Lung (tissue), 12 donors: ENCODE data around the gene CCL7. TPM values are rescaled to one million over a fixed set of nuclear protein-coding genes. Genes with fewer than 3 reads are reported as not detected.

Source experiments
- ATAC-seq: fragments of 200-7000 bp; cut with Tn5 transposase; one replicate; pipeline ENCODE4 v1.9.1; 2020; ENCODE audit warnings: moderate number of reproducible peaks; ENCODE audit not compliant: insufficient read depth, low FRiP score
- DNase-seq, 3 donors: peaks; one replicate each; pipeline ENCODE4 v3.0.0-alpha.2; 2013 to 2017
- H3K27ac ChIP-seq, 2 donors: one replicate each; pipeline ENCODE4 v1.5.1; 2013; ENCODE audit warnings: mild to moderate bottlenecking in 2 of 2, moderate library complexity in 2 of 2, control low read depth in 1 of 2, inconsistent platforms in 1 of 2, low read depth in 1 of 2, low read length in 1 of 2
- H3K27me3 ChIP-seq, 3 donors: one replicate each; pipeline ENCODE4 v1.5.1; 2013; ENCODE audit warnings: low read length in 2 of 3; ENCODE audit not compliant: control insufficient read depth in 3 of 3, insufficient read depth in 3 of 3
- H3K36me3 ChIP-seq, 4 donors: one replicate each; pipeline ENCODE4 v1.5.1; 2013; ENCODE audit warnings: low read length in 4 of 4, mild to moderate bottlenecking in 1 of 4, moderate library complexity in 1 of 4; ENCODE audit not compliant: control insufficient read depth in 4 of 4, insufficient read depth in 4 of 4
- H3K4me1 ChIP-seq, 5 donors: one replicate each; pipeline ENCODE4 v1.5.1; 2013; ENCODE audit warnings: low read length in 5 of 5, mild to moderate bottlenecking in 2 of 5, moderate library complexity in 1 of 5; ENCODE audit not compliant: control insufficient read depth in 5 of 5, insufficient read depth in 5 of 5
- H3K4me3 ChIP-seq: one replicate; pipeline ENCODE4 v1.5.1; 2013; ENCODE audit warnings: mild to moderate bottlenecking, control low read depth, moderate library complexity
- H3K9ac ChIP-seq, 2 donors: one replicate each; pipeline ENCODE4 v1.5.1; 2013; ENCODE audit warnings: low read length in 2 of 2, control low read depth in 1 of 2; ENCODE audit not compliant: insufficient read depth in 1 of 2
- H3K9me3 ChIP-seq, 4 donors: one replicate each; pipeline ENCODE4 v1.5.1; 2013; ENCODE audit warnings: low read length in 3 of 4, mild to moderate bottlenecking in 1 of 4, moderate library complexity in 1 of 4; ENCODE audit not compliant: control insufficient read depth in 4 of 4, insufficient read depth in 3 of 4
- CTCF ChIP-seq: IDR thresholded peaks from 2 replicates; pipeline ENCODE4 v1.5.1; 2012; ENCODE audit warnings: mild to moderate bottlenecking; ENCODE audit errors: control extremely low read depth, extremely low read depth
- WGBS, 2 donors: extraction: QIAGEN DNeasy Blood & Tissue Kit; methylation state at CpG; one replicate each; pipeline ENCODE4 v1.1.7; 2013; 5-methylcytosine and 5-hydroxymethylcytosine counted together
- polyA plus RNA-seq, 2 donors: library from polyadenylated mRNA; stranded (reverse); fragments of 200-250 nt; gene quantifications; one replicate each; pipeline ENCODE4 v1.2.1, GENCODE V29; 2013
- total RNA-seq, 2 donors: library from RNA; depleted of rRNA in 1 of 2; stranded (reverse); fragments of >200 nt in 1 of 2; gene quantifications; one replicate each; pipeline ENCODE4 v1.2.1, GENCODE V29; 2014 to 2021
- donor health status: control.
- donor health status: control.
- donor health status: Bipolar disorder and iron deficiency.
- donor health status: healthy.
- donor health status: DM: yes; HTN: yes; CAD: no.

CCL7 gene
- total and polyA plus RNA-seq, 4 donors: 1.0 to 44.9 (median 1.0) TPM; not detected in 1

DNA sequence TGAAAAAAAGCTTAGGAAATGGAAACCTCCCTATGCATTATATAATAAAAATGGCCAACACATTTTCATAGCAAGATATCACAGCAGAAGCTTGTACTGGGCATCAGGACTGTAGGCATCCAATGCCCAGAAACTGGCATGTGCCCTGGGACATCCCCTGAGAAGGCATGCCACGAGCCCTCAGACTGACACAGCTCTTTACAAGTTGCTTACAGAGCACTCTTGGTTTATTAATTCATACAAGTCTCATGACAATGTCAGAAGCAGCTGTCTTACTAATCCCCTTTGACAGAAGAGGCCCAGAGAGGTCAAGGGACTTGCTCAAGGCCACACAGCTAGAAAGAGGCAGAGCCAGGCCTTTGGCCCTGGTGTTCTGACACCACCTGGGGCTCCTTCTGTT lies 20.5 kb upstream of the CCL7 start:
- Histone ChIP-seq H3K4me1 (peaks cover 29 to 50% (median 30%) of the 10 kb centered on the region in 5 donors), H3K9ac (no peak overlapping the region), H3K27me3 (no peaks in the 10 kb centered on the region), H3K9me3 (no peaks in the 10 kb centered on the region), H3K4me3 (no peak overlapping the region), H3K27ac (peak overlapping the region; percentile 24 to 54), H3K36me3 (no peaks in the 10 kb centered on the region)
- TF ChIP-seq CTCF: no peak
- DNase-seq (no peak), ATAC-seq (no peak)
- 47 to 80% methylated on average over 1 of the region's 1 CpG for WGBS, 2 donors

DNA sequence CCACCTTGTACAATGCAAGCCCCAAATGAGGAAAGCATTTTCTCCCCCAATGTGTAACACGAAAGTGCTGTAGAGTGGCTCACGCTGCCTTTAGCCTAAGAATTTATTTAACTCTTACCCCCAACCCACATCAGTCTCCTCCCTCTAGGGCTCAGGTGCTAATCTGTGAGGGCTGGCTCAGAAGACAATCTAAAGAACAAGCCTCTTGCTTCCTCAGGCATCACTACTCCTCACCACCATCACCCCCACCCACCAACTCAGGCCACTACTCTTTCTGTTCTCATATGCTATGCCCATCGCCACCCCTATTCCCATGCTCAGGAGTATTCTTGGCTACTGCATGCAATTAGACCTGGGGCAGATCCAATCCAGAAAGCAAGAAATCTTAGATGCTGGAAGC lies 18.8 kb upstream of the CCL7 start:
- DNase-seq (no peak), ATAC-seq (no peak)
- H3K36me3 ChIP-seq: peaks cover 0 to 1% (median 0%) of the 10 kb centered on the region in 4 donors
- 92 to 100% methylated on average over 3 of the region's 3 CpGs for WGBS, 2 donors
- H3K4me3 ChIP-seq: no peak overlapping the region
- H3K9me3 ChIP-seq: no peaks in the 10 kb centered on the region
- no peak overlapping the region for H3K9ac ChIP-seq
- TF ChIP-seq CTCF: no peak
- peaks cover 30 to 50% (median 34%) of the 10 kb centered on the region in 5 donors for H3K4me1 ChIP-seq
- H3K27ac ChIP-seq: peak overlapping the region in 1 of 2 donors; percentile 9
- H3K27me3 ChIP-seq: no peaks in the 10 kb centered on the region

DNA sequence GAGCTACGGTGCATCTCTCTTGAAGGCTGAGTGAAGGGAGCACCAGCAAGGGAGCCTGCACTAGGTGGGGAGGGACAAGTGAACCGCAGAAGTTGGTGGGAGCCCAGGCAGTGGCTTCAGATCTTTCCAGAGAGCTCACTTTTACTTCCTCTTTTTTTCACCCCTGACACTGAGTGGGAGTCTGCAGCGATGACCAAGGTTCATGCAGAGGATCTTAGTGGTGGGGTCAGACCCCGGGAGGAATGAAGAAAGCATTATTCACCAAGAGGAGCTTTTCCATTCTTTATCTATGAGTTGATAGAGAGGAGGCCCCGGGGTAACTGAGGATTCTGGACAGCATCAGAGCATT lies 18.0 kb upstream of the CCL7 start:
- peak; percentile 17 for ATAC-seq

More for the DNA sequence above, 18.0 kb upstream of the CCL7 start:
- Histone ChIP-seq H3K27ac (peak overlapping the region; percentile 70 to 87), H3K36me3 (peaks cover 0 to 7% (median 2%) of the 10 kb centered on the region in 4 donors), H3K4me1 (peaks cover 30 to 50% (median 38%) of the 10 kb centered on the region in 5 donors), H3K4me3 (no peak overlapping the region), H3K27me3 (no peaks in the 10 kb centered on the region), H3K9me3 (no peaks in the 10 kb centered on the region), H3K9ac (no peak overlapping the region)
- DNase-seq: no peak
- 18 to 28% methylated on average over 5 of the region's 5 CpGs for WGBS, 2 donors
- TF ChIP-seq CTCF: no peak
